Uterus (tissue), 4 donors: ENCODE measurements around the gene ATG16L2. TPM values are rescaled to one million over a fixed set of nuclear protein-coding genes. Genes with fewer than 3 reads are reported as not detected.
A peak's percentile ranks its signal among the peaks of the same experiment; 100 is the strongest.

Experiments
- DNase-seq, 2 donors: peaks; one replicate each; pipeline ENCODE4 v3.0.0-alpha.2; 2019 to 2020
- H3K27ac ChIP-seq, 2 donors: fragments of 200-600 bp; sonication (generic); 1 replicate in 1 of 2; 2 replicates in 1 of 2; pipeline ENCODE4 v1.5.1; 2016 to 2018
- H3K27me3 ChIP-seq, 2 donors: fragments of 200-600 bp; sonication (generic); one replicate each; pipeline ENCODE4 v1.5.1; 2018 to 2019; ENCODE audit warnings: control low read depth in 1 of 2
- H3K36me3 ChIP-seq, 2 donors: fragments of 200-600 bp; sonication (generic); one replicate each; pipeline ENCODE4 v1.5.1; 2019; ENCODE audit warnings: control low read depth in 1 of 2
- H3K4me1 ChIP-seq, 2 donors: fragments of 200-600 bp; sonication (generic); one replicate each; pipeline ENCODE4 v1.5.1; 2018 to 2019; ENCODE audit warnings: control low read depth in 1 of 2
- H3K4me3 ChIP-seq, 2 donors: fragments of 200-600 bp; sonication (generic); 1 replicate in 1 of 2; 2 replicates in 1 of 2; pipeline ENCODE4 v1.5.1; 2018 to 2019; ENCODE audit warnings: mild to moderate bottlenecking in 1 of 2
- H3K9me3 ChIP-seq, 2 donors: fragments of 200-600 bp; sonication (generic); one replicate each; pipeline ENCODE4 v1.5.1; 2019; ENCODE audit warnings: control low read depth in 1 of 2
- CTCF ChIP-seq, 4 experiments: fragments of 200-600 bp in 2 of 4; fragments of 450-650 bp in 2 of 4; sonication (generic) in 2 of 4; IDR thresholded peaks; one replicate each; pipeline ENCODE4 v1.5.1; 2016 to 2019; ENCODE audit warnings: antibody characterized with exemption in 4 of 4, mild to moderate bottlenecking in 2 of 4, moderate library complexity in 1 of 4
- POLR2A ChIP-seq, 2 donors: fragments of 450-650 bp; IDR thresholded peaks; one replicate each; pipeline ENCODE4 v1.6.1; 2016; ENCODE audit warnings: antibody characterized with exemption in 2 of 2, mild to moderate bottlenecking in 1 of 2, moderate library complexity in 1 of 2
- intact Hi-C: fragments of 100-400 bp; cut with DNase I; formaldehyde crosslinking; loops from one replicate; pipeline ENCODE4 v1.15.1; 2023; ENCODE audit warnings: low total_unique reads
- total RNA-seq, 4 donors: library from RNA; depleted of rRNA in 3 of 4; stranded (reverse); fragments of >200 nt in 3 of 4; gene quantifications; one replicate each; pipeline versions ENCODE4 v1.1.0 to v1.2.4, GENCODE V29; 2014 to 2023
- donor health status: DM: yes; HTN: yes; CAD: no.

ATG16L2 gene
- total RNA-seq, 4 donors from 2014 or later = 20.7 to 57.6 (median 32.3) TPM

DNA sequence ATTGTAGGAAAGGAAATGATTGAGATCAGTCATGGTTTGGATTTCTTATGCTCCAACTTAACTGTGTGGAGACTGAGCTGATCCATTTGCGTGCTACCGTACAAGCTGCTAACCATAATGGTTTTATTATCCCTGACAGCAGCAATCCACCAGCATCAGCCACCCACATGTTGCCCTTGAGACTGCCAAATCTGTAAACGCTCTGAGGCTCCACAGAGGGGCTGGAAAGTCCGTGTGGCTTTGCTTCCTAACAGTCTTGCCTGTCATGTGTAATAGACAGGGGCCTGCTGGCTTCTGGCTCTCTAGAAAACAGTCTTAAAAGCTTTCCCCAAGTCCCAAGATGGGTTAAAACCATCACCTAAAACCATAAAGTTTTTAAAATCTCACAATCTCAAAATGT, 30.1 kb downstream of the ATG16L2 start:
- intact Hi-C loops = no loop called here
- TF ChIP-seq POLR2A (IDR thresholded peaks at IDR 0.05) (no peak), CTCF (IDR thresholded peaks at IDR 0.05) (no peak)
- no peak for DNase-seq

DNA sequence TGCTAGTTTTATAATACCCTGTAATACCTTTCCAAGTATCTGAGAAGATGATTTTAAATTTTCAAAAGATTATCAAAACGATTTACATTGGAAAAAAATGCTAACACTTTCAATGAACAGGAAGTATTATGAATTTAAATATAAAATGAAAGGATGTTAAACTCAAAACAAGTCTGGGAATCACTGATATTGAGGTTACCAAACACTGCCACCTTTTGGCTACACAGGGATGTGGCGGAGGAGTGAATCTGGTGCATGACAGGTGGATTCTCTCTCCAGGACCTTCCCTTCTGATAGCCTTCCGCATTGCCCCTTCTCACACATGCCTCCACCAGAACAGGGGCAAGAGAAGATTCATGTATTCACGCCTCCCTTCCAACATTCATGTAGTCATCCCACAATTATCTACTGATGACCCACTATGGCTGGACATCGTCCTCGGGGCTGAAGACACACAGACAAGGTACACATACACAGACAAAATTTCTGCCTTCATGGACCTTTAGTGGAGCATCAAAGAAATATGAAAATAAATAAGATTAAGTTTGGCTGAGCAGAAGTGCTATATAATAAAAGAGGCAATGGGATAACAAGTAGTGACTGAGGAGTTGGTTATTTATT, 34.7 kb downstream of the ATG16L2 start:
- intact Hi-C loops = no loop called here
- no peak overlapping the region for H3K4me3 ChIP-seq
- no peaks in the 10 kb centered on the region for H3K36me3 ChIP-seq
- H3K27ac ChIP-seq = no peak overlapping the region
- H3K4me1 ChIP-seq = no peaks in the 10 kb centered on the region
- peak in 1 of 2 donors; percentile 44 for DNase-seq
- H3K9me3 ChIP-seq = no peaks in the 10 kb centered on the region
- TF ChIP-seq POLR2A (IDR thresholded peaks at IDR 0.05) = no peak
- peak; percentile 27 to 55 (median 52) for TF ChIP-seq CTCF (IDR thresholded peaks at IDR 0.05)
- H3K27me3 ChIP-seq = no peaks in the 10 kb centered on the region

More for the DNA sequence above, 30.1 kb downstream of the ATG16L2 start:
- Histone ChIP-seq H3K4me1 (no peaks in the 10 kb centered on the region), H3K27ac (peak overlapping the region in 1 of 2 donors; percentile 28), H3K36me3 (no peaks in the 10 kb centered on the region), H3K9me3 (no peaks in the 10 kb centered on the region), H3K27me3 (no peaks in the 10 kb centered on the region), H3K4me3 (no peak overlapping the region)

GRCh38 chr11:72850832-72851231, 36.6 kb downstream of the ATG16L2 start:
- no peak for TF ChIP-seq CTCF (IDR thresholded peaks at IDR 0.05)
- no peak for TF ChIP-seq POLR2A (IDR thresholded peaks at IDR 0.05)
- no peaks in the 10 kb centered on the region for H3K27me3 ChIP-seq
- no peak overlapping the region for H3K4me3 ChIP-seq
- no peak overlapping the region for H3K27ac ChIP-seq
- H3K9me3 ChIP-seq = no peaks in the 10 kb centered on the region
- DNase-seq = no peak
- H3K36me3 ChIP-seq = no peaks in the 10 kb centered on the region
- H3K4me1 ChIP-seq = no peaks in the 10 kb centered on the region
- intact Hi-C loops = no loop called here

DNA sequence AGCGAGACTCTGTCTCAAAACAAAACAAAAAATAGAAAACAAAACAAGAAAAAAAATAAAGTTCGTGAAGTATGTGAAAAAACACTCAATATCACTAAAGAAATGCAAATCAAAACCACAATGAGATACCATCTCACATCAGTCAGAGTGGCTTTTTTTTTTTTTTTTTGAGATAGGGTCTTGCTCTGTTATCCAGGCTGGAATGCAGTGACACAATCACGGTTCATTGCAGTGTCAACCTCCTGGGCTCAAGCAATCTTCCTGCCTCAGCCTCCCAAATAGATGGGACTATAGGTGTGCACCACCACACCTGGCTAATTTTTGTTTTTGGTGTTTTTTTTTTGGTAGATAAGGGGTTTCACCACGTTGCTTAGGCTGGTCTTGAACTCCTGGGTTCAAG, 37.5 kb downstream of the ATG16L2 start:
- Histone ChIP-seq H3K27me3 (no peaks in the 10 kb centered on the region), H3K4me3 (no peak overlapping the region), H3K4me1 (no peaks in the 10 kb centered on the region), H3K36me3 (no peaks in the 10 kb centered on the region), H3K27ac (no peak overlapping the region), H3K9me3 (no peaks in the 10 kb centered on the region)
- DNase-seq = no peak
- TF ChIP-seq CTCF (IDR thresholded peaks at IDR 0.05) (no peak), POLR2A (IDR thresholded peaks at IDR 0.05) (no peak)
- intact Hi-C loops = no loop called here

- no peaks in the 10 kb centered on the region for H3K4me1 ChIP-seq
- no peak for DNase-seq
- no peak overlapping the region for H3K4me3 ChIP-seq
- intact Hi-C loops = no loop called here
- H3K36me3 ChIP-seq = no peaks in the 10 kb centered on the region
- TF ChIP-seq POLR2A (IDR thresholded peaks at IDR 0.05) (no peak), CTCF (IDR thresholded peaks at IDR 0.05) (no peak)
- H3K9me3 ChIP-seq = no peaks in the 10 kb centered on the region
- no peaks in the 10 kb centered on the region for H3K27me3 ChIP-seq
- H3K27ac ChIP-seq = peak overlapping the region in 1 of 2 donors; percentile 34
Measured at GRCh38 chr11:72856065-72856464, 41.9 kb downstream of the ATG16L2 start.
